GM12878 (cell line): ENCODE measurements around the gene PKLR. TPM values are rescaled to one million over a fixed set of nuclear protein-coding genes. Genes with fewer than 3 reads are reported as not detected.

Source experiments
- BCL11A ChIP-seq: IDR thresholded peaks from 2 replicates; pipeline ENCODE4 v1.6.1; 2011; ENCODE audit warnings: low read depth, low read length
- CTCF ChIP-seq, 3 experiments: IDR thresholded peaks in 2 of 3; conservative IDR thresholded peaks in 1 of 3; 2 replicates each; pipeline ENCODE4 v1.5.1; 2011; ENCODE audit warnings: low read depth in 3 of 3, low read length in 3 of 3, mild to moderate bottlenecking in 3 of 3, control low read depth in 2 of 3, moderate library complexity in 2 of 3, inconsistent platforms in 1 of 3, mixed read lengths in 1 of 3; ENCODE audit not compliant: control insufficient read depth in 2 of 3, insufficient read depth in 1 of 3; ENCODE audit errors: extremely low read depth in 1 of 3
- ESRRA ChIP-seq: IDR thresholded peaks from 2 replicates; pipeline ENCODE4 v1.6.1; 2012; ENCODE audit warnings: mild to moderate bottlenecking, low read length, improper control_type of control experiment
- PAX8 ChIP-seq: fragments of 450-650 bp; IDR thresholded peaks from 2 replicates; pipeline ENCODE4 v1.6.1; 2017; ENCODE audit warnings: mild to moderate bottlenecking, moderate library complexity
- RUNX3 ChIP-seq: IDR thresholded peaks from 2 replicates; pipeline ENCODE4 v1.6.1; 2012; ENCODE audit warnings: low read length, inconsistent platforms
- SREBF1 ChIP-seq: IDR thresholded peaks from 2 replicates; pipeline ENCODE4 v1.6.1; 2012; ENCODE audit warnings: mild to moderate bottlenecking, low read length
- SREBF2 ChIP-seq: IDR thresholded peaks from 2 replicates; pipeline ENCODE4 v1.6.1; 2012; ENCODE audit warnings: mild to moderate bottlenecking, low read length
- TCF12 ChIP-seq: IDR thresholded peaks from 2 replicates; pipeline ENCODE4 v1.6.1; 2011; ENCODE audit warnings: low read depth, mild to moderate bottlenecking, low read length
- microRNA counts: library from miRNA; unstranded; fragments of <30 nt; microRNA quantifications from one replicate; lab custom pipeline; 2016
- microRNA-seq: library from miRNA; unstranded; fragments of <30 nt; microRNA quantifications from one replicate; pipeline ENCODE4, GENCODE V29; 2018
- polyA plus RNA-seq, 11 experiments: library from polyadenylated mRNA; depleted of rRNA in 4 of 11; unstranded in 6 of 11; stranded (reverse) in 5 of 11; fragments of >200 nt; fragmentation: Nextera tagmentation in 4 of 11; fragmentation: Illumina TruSeq in 1 of 11; extraction: Ambion mirVana in 4 of 11; extraction: Trizol in 1 of 11; gene quantifications; 1 replicate in 1 of 11; 2 replicates in 10 of 11; pipeline versions ENCODE4 v1.2.1 to v1.2.3, GENCODE V29; 2011 to 2016; ENCODE audit warnings: inconsistent platforms in 2 of 11, missing spikeins in 2 of 11, low read depth in 1 of 11
- total RNA-seq, 4 experiments: library from RNA; depleted of rRNA in 3 of 4; stranded (reverse); fragments of >200 nt in 3 of 4; fragmentation: Illumina TruSeq in 1 of 4; extraction: Trizol in 1 of 4; gene quantifications; 2 replicates each; pipeline versions ENCODE4 v1.2.1 to v1.2.3, GENCODE V29; 2013 to 2021

Gene PKLR
- total and polyA plus RNA-seq, 10 of the 15 experiments (the other 5 are each of a cell fraction or from before 2014, with no cell fraction given) = 0.04 to 0.15 (median 0.08) TPM; not detected in 7

GRCh38 chr1:155241069-155241679 is 60.1 kb downstream of the PKLR start (continued):
- no peak for TF ChIP-seq CTCF (IDR thresholded peaks at IDR 0.05 in 2 of 3, conservative IDR thresholded peaks at IDR 0.05 in 1 of 3; ENCODE audit: control insufficient read depth in 2 of 3, extremely low read depth in 1 of 3, insufficient read depth in 1 of 3, low read depth in 3 of 3, low read length in 3 of 3)
- TF ChIP-seq ESRRA = no peak
- TF ChIP-seq SREBF1 = no peak
- TF ChIP-seq BCL11A = no peak
- no peak for TF ChIP-seq TCF12
- no peak for TF ChIP-seq SREBF2
- TF ChIP-seq PAX8 = peak; percentile 56; the same call in 1 of the 2 replicates
- TF ChIP-seq RUNX3 = no peak

MicroRNAs within 50 kb of the gene (microRNA counts, 767-probe panel; counts per million panel counts)
- microRNA hsa-miR-555 (lab: Ali Mortazavi, UCI) = 55.3 counts per million

Small RNA genes lying within 50 kb of the gene (microRNA-seq; reads per million reads assigned to microRNA genes)
- gene MIR555 = not detected

Other genes with a start within 250 kb of the PKLR start
Only the 7 nearest of the 15 such genes appear.
- gene MTX1, start 92.7 kb downstream of the PKLR start, total RNA-seq (2014; rRNA removed) = 82.7 and 92.0 TPM in 2 replicates
- gene MTX1, start 92.7 kb downstream of the PKLR start, total RNA-seq (2014; rRNA removed; fragmentation: Illumina TruSeq; extraction: Trizol) = 34.3 and 36.3 TPM in 2 replicates
- gene MTX1, start 92.7 kb downstream of the PKLR start, total RNA-seq (2021) = 42.9 and 47.4 TPM in 2 replicates
- 23.1 and 50.9 TPM in 2 replicates for gene MTX1, start 92.7 kb downstream of the PKLR start, polyA plus RNA-seq (2011; rRNA removed)
- 17.6 and 43.8 TPM in 2 replicates for gene MTX1, start 92.7 kb downstream of the PKLR start, polyA plus RNA-seq (2014; fragmentation: Illumina TruSeq; extraction: Trizol)
- gene MTX1, start 92.7 kb downstream of the PKLR start, polyA plus RNA-seq (2014; fragmentation: Nextera tagmentation; extraction: Ambion mirVana) = 10 to 100 TPM; 15.8 to 25.5 TPM
- gene MTX1, start 92.7 kb downstream of the PKLR start, polyA plus RNA-seq (2014; rRNA removed) = 66.8 and 78.1 TPM in 2 replicates
- gene MTX1, start 92.7 kb downstream of the PKLR start, polyA plus RNA-seq (2016; fragmentation: Nextera tagmentation; extraction: Ambion mirVana) = 10 to 100 TPM; 72.7 to 74.5 TPM
- gene ENTREP3, start 46.0 kb downstream of the PKLR start, total RNA-seq (2014; rRNA removed) = 5.0 TPM in 2 replicates
- gene ENTREP3, start 46.0 kb downstream of the PKLR start, total RNA-seq (2014; rRNA removed; fragmentation: Illumina TruSeq; extraction: Trizol) = 1.6 and 1.7 TPM in 2 replicates
- 29.5 and 31.8 TPM in 2 replicates for gene ENTREP3, start 46.0 kb downstream of the PKLR start, total RNA-seq (2021)
- gene ENTREP3, start 46.0 kb downstream of the PKLR start, polyA plus RNA-seq (2011; rRNA removed) = 2.5 and 3.9 TPM in 2 replicates
- gene ENTREP3, start 46.0 kb downstream of the PKLR start, polyA plus RNA-seq (2014; fragmentation: Illumina TruSeq; extraction: Trizol) = 3.2 and 6.4 TPM in 2 replicates
- 1 to 10 TPM; 2.5 to 3.8 TPM for gene ENTREP3, start 46.0 kb downstream of the PKLR start, polyA plus RNA-seq (2014; fragmentation: Nextera tagmentation; extraction: Ambion mirVana)
- gene ENTREP3, start 46.0 kb downstream of the PKLR start, polyA plus RNA-seq (2014; rRNA removed) = 13.8 and 19.7 TPM in 2 replicates
- 1 to 10 TPM; 2.8 to 3.7 TPM for gene ENTREP3, start 46.0 kb downstream of the PKLR start, polyA plus RNA-seq (2016; fragmentation: Nextera tagmentation; extraction: Ambion mirVana)
- gene SCAMP3, start 39.1 kb downstream of the PKLR start, total RNA-seq (2014; rRNA removed) = 82.3 and 90.4 TPM in 2 replicates
- gene SCAMP3, start 39.1 kb downstream of the PKLR start, total RNA-seq (2014; rRNA removed; fragmentation: Illumina TruSeq; extraction: Trizol) = 14.2 and 17.2 TPM in 2 replicates
- gene SCAMP3, start 39.1 kb downstream of the PKLR start, total RNA-seq (2021) = 73.3 and 82.1 TPM in 2 replicates
- 45.8 and 93.8 TPM in 2 replicates for gene SCAMP3, start 39.1 kb downstream of the PKLR start, polyA plus RNA-seq (2011; rRNA removed)
- 34.0 and 50.2 TPM in 2 replicates for gene SCAMP3, start 39.1 kb downstream of the PKLR start, polyA plus RNA-seq (2014; fragmentation: Illumina TruSeq; extraction: Trizol)
- 10 to 100 TPM; 55.1 to 84.1 TPM for gene SCAMP3, start 39.1 kb downstream of the PKLR start, polyA plus RNA-seq (2014; fragmentation: Nextera tagmentation; extraction: Ambion mirVana)
- 133 and 143 TPM in 2 replicates for gene SCAMP3, start 39.1 kb downstream of the PKLR start, polyA plus RNA-seq (2014; rRNA removed)
- 100 to 1,000 TPM; 128 to 130 TPM for gene SCAMP3, start 39.1 kb downstream of the PKLR start, polyA plus RNA-seq (2016; fragmentation: Nextera tagmentation; extraction: Ambion mirVana)
- gene CLK2, start 27.9 kb downstream of the PKLR start, total RNA-seq (2014; rRNA removed) = 42.3 and 45.9 TPM in 2 replicates
- 27.2 and 29.3 TPM in 2 replicates for gene CLK2, start 27.9 kb downstream of the PKLR start, total RNA-seq (2014; rRNA removed; fragmentation: Illumina TruSeq; extraction: Trizol)
- gene CLK2, start 27.9 kb downstream of the PKLR start, total RNA-seq (2021) = 62.3 and 63.1 TPM in 2 replicates
- 50.2 and 76.9 TPM in 2 replicates for gene CLK2, start 27.9 kb downstream of the PKLR start, polyA plus RNA-seq (2011; rRNA removed)
- gene CLK2, start 27.9 kb downstream of the PKLR start, polyA plus RNA-seq (2014; fragmentation: Illumina TruSeq; extraction: Trizol) = 54.9 and 55.6 TPM in 2 replicates
- 10 to 100 TPM; 11.1 to 17.8 TPM for gene CLK2, start 27.9 kb downstream of the PKLR start, polyA plus RNA-seq (2014; fragmentation: Nextera tagmentation; extraction: Ambion mirVana)
- 81.9 and 83.7 TPM in 2 replicates for gene CLK2, start 27.9 kb downstream of the PKLR start, polyA plus RNA-seq (2014; rRNA removed)
- gene CLK2, start 27.9 kb downstream of the PKLR start, polyA plus RNA-seq (2016; fragmentation: Nextera tagmentation; extraction: Ambion mirVana) = 10 to 100 TPM; 23.4 to 27.5 TPM
- 1.6 and 2.5 TPM in 2 replicates for gene HCN3, start 24.0 kb downstream of the PKLR start, total RNA-seq (2014; rRNA removed)
- gene HCN3, start 24.0 kb downstream of the PKLR start, total RNA-seq (2014; rRNA removed; fragmentation: Illumina TruSeq; extraction: Trizol) = 1.2 and 1.7 TPM in 2 replicates
- gene HCN3, start 24.0 kb downstream of the PKLR start, total RNA-seq (2021) = 2.5 and 2.8 TPM in 2 replicates
- 1.6 and 2.5 TPM in 2 replicates for gene HCN3, start 24.0 kb downstream of the PKLR start, polyA plus RNA-seq (2011; rRNA removed)
- gene HCN3, start 24.0 kb downstream of the PKLR start, polyA plus RNA-seq (2014; fragmentation: Illumina TruSeq; extraction: Trizol) = 1.9 and 3.1 TPM in 2 replicates
- under 1 TPM; 0.08 to 0.31 TPM for gene HCN3, start 24.0 kb downstream of the PKLR start, polyA plus RNA-seq (2014; fragmentation: Nextera tagmentation; extraction: Ambion mirVana)
- gene HCN3, start 24.0 kb downstream of the PKLR start, polyA plus RNA-seq (2014; rRNA removed) = 3.7 and 4.1 TPM in 2 replicates
- gene HCN3, start 24.0 kb downstream of the PKLR start, polyA plus RNA-seq (2016; fragmentation: Nextera tagmentation; extraction: Ambion mirVana) = 1 to 10 TPM; 1.7 to 1.8 TPM
- 432 and 495 TPM in 2 replicates for gene FDPS, start 7.4 kb upstream of the PKLR start, total RNA-seq (2014; rRNA removed)
- gene FDPS, start 7.4 kb upstream of the PKLR start, total RNA-seq (2014; rRNA removed; fragmentation: Illumina TruSeq; extraction: Trizol) = 446 and 482 TPM in 2 replicates
- 507 and 547 TPM in 2 replicates for gene FDPS, start 7.4 kb upstream of the PKLR start, total RNA-seq (2021)
- 608 and 753 TPM in 2 replicates for gene FDPS, start 7.4 kb upstream of the PKLR start, polyA plus RNA-seq (2011; rRNA removed)
- 467 and 549 TPM in 2 replicates for gene FDPS, start 7.4 kb upstream of the PKLR start, polyA plus RNA-seq (2014; fragmentation: Illumina TruSeq; extraction: Trizol)
- gene FDPS, start 7.4 kb upstream of the PKLR start, polyA plus RNA-seq (2014; fragmentation: Nextera tagmentation; extraction: Ambion mirVana) = 1,000 to 10,000 TPM; 1,058 to 1,156 TPM
- gene FDPS, start 7.4 kb upstream of the PKLR start, polyA plus RNA-seq (2014; rRNA removed) = 532 and 553 TPM in 2 replicates
- gene FDPS, start 7.4 kb upstream of the PKLR start, polyA plus RNA-seq (2016; fragmentation: Nextera tagmentation; extraction: Ambion mirVana) = 100 to 1,000 TPM; 405 to 437 TPM
- 10.6 and 11.1 TPM in 2 replicates for gene RUSC1, start 19.5 kb upstream of the PKLR start, total RNA-seq (2014; rRNA removed)
- gene RUSC1, start 19.5 kb upstream of the PKLR start, total RNA-seq (2014; rRNA removed; fragmentation: Illumina TruSeq; extraction: Trizol) = 4.7 and 5.1 TPM in 2 replicates
- gene RUSC1, start 19.5 kb upstream of the PKLR start, total RNA-seq (2021) = 17.7 and 19.9 TPM in 2 replicates
- 9.2 and 13.9 TPM in 2 replicates for gene RUSC1, start 19.5 kb upstream of the PKLR start, polyA plus RNA-seq (2011; rRNA removed)
- gene RUSC1, start 19.5 kb upstream of the PKLR start, polyA plus RNA-seq (2014; fragmentation: Illumina TruSeq; extraction: Trizol) = 7.6 and 10.0 TPM in 2 replicates
- 1 to 10 TPM; 1.1 to 5.4 TPM for gene RUSC1, start 19.5 kb upstream of the PKLR start, polyA plus RNA-seq (2014; fragmentation: Nextera tagmentation; extraction: Ambion mirVana)
- gene RUSC1, start 19.5 kb upstream of the PKLR start, polyA plus RNA-seq (2014; rRNA removed) = 23.0 and 23.7 TPM in 2 replicates
- gene RUSC1, start 19.5 kb upstream of the PKLR start, polyA plus RNA-seq (2016; fragmentation: Nextera tagmentation; extraction: Ambion mirVana) = 10 to 100 TPM; 13.6 to 18.5 TPM